Stimulated activated CD8-positive, alpha-beta memory T cell treated with anti-CD3 and anti-CD28 coated beads, Interleukin-15, amount 100 ng/mL, for 4 hours (primary cell): ENCODE data around the gene LRRC8D.

ENCODE experiments used
- DNase-seq, 2 donors: peaks; one replicate each; pipeline ENCODE4 v3.0.0-alpha.2; 2020; ENCODE audit warnings: low read depth in 2 of 2

Gene LRRC8D

GRCh38 chr1:89896105-89896942 is 75.5 kb downstream of the LRRC8D start:
- no peak for DNase-seq

GRCh38 chr1:89897347-89898133 is 76.7 kb downstream of the LRRC8D start:
- no peak for DNase-seq

GRCh38 chr1:89898150-89898549 is 77.3 kb downstream of the LRRC8D start:
- no peak for DNase-seq

- no peak for DNase-seq
These were observed 78.1 kb downstream of the LRRC8D start for GRCh38 chr1:89898695-89899470.

GRCh38 chr1:89900323-89900722 is 79.5 kb downstream of the LRRC8D start:
- no peak for DNase-seq

- no peak for DNase-seq
These were observed 80.2 kb downstream of the LRRC8D start for GRCh38 chr1:89900791-89901708.

- no peak for DNase-seq
These were observed 81.3 kb downstream of the LRRC8D start for GRCh38 chr1:89901957-89902669.

- no peak for DNase-seq
These were observed 82.7 kb downstream of the LRRC8D start for GRCh38 chr1:89903550-89903949.

- DNase-seq: no peak
These were observed 83.6 kb downstream of the LRRC8D start for GRCh38 chr1:89904219-89904980.

- no peak for DNase-seq
These were observed 84.7 kb downstream of the LRRC8D start for GRCh38 chr1:89905395-89906058.

- DNase-seq: no peak
These were observed 85.3 kb downstream of the LRRC8D start for GRCh38 chr1:89906088-89906487.

GRCh38 chr1:89907727-89908212 is 86.9 kb downstream of the LRRC8D start:
- no peak for DNase-seq

GRCh38 chr1:89908273-89908671 is 87.4 kb downstream of the LRRC8D start:
- DNase-seq: no peak

GRCh38 chr1:89908672-89909436 is 88.0 kb downstream of the LRRC8D start:
- no peak for DNase-seq

- no peak for DNase-seq
These were observed 89.4 kb downstream of the LRRC8D start for GRCh38 chr1:89910268-89910667.

- DNase-seq: no peak
These were observed 89.9 kb downstream of the LRRC8D start for GRCh38 chr1:89910780-89911179.

- no peak for DNase-seq
These were observed 90.6 kb downstream of the LRRC8D start for GRCh38 chr1:89911191-89911991.
